ENCODE data around the gene DOC2B.

Gene DOC2B

GRCh38 chr17:152860-153420, 28.5 kb downstream of the DOC2B start:
- no peak for DNase-seq
- no peak overlapping the region for H3K27ac ChIP-seq (ENCODE audit: low read length)

GRCh38 chr17:151886-152859, 29.3 kb downstream of the DOC2B start:
- Histone ChIP-seq H3K4me2 (ENCODE audit: low read depth, low read length) (no peak overlapping the region), H3K27ac (ENCODE audit: low read length) (no peak overlapping the region), H3K79me2 (ENCODE audit: low read length) (no peaks in the 10 kb centered on the region), H3K9me3 (replicated peaks; ENCODE audit: insufficient read depth, low read length) (no peaks in the 10 kb centered on the region), H3K4me1 (ENCODE audit: low read length) (no peaks in the 10 kb centered on the region), H3K27me3 (replicated peaks; ENCODE audit: insufficient read depth, low read length) (peaks cover 93% of the 10 kb centered on the region), H3K36me3 (replicated peaks; ENCODE audit: insufficient read depth, low read length) (no peaks in the 10 kb centered on the region), H3K9me2 (replicated peaks; ENCODE audit: insufficient read depth, low read length) (no peaks in the 10 kb centered on the region), H3K9ac (ENCODE audit: low read length) (no peak overlapping the region), H3K4me3 (ENCODE audit: low read length) (no peak overlapping the region), H3F3A (ENCODE audit: insufficient read depth, low read length) (no peaks in the 10 kb centered on the region), H2AFZ (ENCODE audit: low read length) (no peak overlapping the region), H4K20me1 (ENCODE audit: insufficient read depth, low read length) (no peaks in the 10 kb centered on the region)
- no peak for DNase-seq
- no peak for TF ChIP-seq EZH2phosphoT487 (IDR thresholded peaks at IDR 0.05; ENCODE audit: low read length)
- TF ChIP-seq CTCF (IDR thresholded peaks at IDR 0.05; ENCODE audit: low read length), result no peak
- no peak for TF ChIP-seq EZH2 (optimal IDR thresholded peaks at IDR 0.05; ENCODE audit: low read depth, low read length)

More at GRCh38 chr17:152860-153420, 28.5 kb downstream of the DOC2B start:
- Histone ChIP-seq H2AFZ (ENCODE audit: low read length) (no peak overlapping the region), H3F3A (ENCODE audit: insufficient read depth, low read length) (no peaks in the 10 kb centered on the region), H4K20me1 (ENCODE audit: insufficient read depth, low read length) (no peaks in the 10 kb centered on the region), H3K4me3 (ENCODE audit: low read length) (no peak overlapping the region), H3K27me3 (replicated peaks; ENCODE audit: insufficient read depth, low read length) (peaks cover 93% of the 10 kb centered on the region), H3K79me2 (ENCODE audit: low read length) (no peaks in the 10 kb centered on the region), H3K9ac (ENCODE audit: low read length) (no peak overlapping the region), H3K4me1 (ENCODE audit: low read length) (no peaks in the 10 kb centered on the region), H3K9me2 (replicated peaks; ENCODE audit: insufficient read depth, low read length) (no peaks in the 10 kb centered on the region), H3K36me3 (replicated peaks; ENCODE audit: insufficient read depth, low read length) (no peaks in the 10 kb centered on the region), H3K9me3 (replicated peaks; ENCODE audit: insufficient read depth, low read length) (no peaks in the 10 kb centered on the region), H3K4me2 (ENCODE audit: low read depth, low read length) (no peak overlapping the region)
- TF ChIP-seq CTCF (IDR thresholded peaks at IDR 0.05; ENCODE audit: low read length) (no peak), EZH2 (optimal IDR thresholded peaks at IDR 0.05; ENCODE audit: low read depth, low read length) (no peak), EZH2phosphoT487 (IDR thresholded peaks at IDR 0.05; ENCODE audit: low read length) (no peak)

GRCh38 chr17:151004-151403, 30.4 kb downstream of the DOC2B start:
- H3K9ac ChIP-seq (ENCODE audit: low read length), result no peak overlapping the region
- no peaks in the 10 kb centered on the region for H3K79me2 ChIP-seq (ENCODE audit: low read length)
- DNase-seq, result no peak
- no peak overlapping the region for H3K27ac ChIP-seq (ENCODE audit: low read length)
- H3K9me2 ChIP-seq (replicated peaks; ENCODE audit: insufficient read depth, low read length), result no peaks in the 10 kb centered on the region
- H3K36me3 ChIP-seq (replicated peaks; ENCODE audit: insufficient read depth, low read length), result no peaks in the 10 kb centered on the region
- H3K4me1 ChIP-seq (ENCODE audit: low read length), result no peaks in the 10 kb centered on the region
- H4K20me1 ChIP-seq (ENCODE audit: insufficient read depth, low read length), result no peaks in the 10 kb centered on the region
- no peak overlapping the region for H3K4me3 ChIP-seq (ENCODE audit: low read length)
- no peak overlapping the region for H2AFZ ChIP-seq (ENCODE audit: low read length)
- H3K27me3 ChIP-seq (replicated peaks; ENCODE audit: insufficient read depth, low read length), result peaks cover 93% of the 10 kb centered on the region
- H3K9me3 ChIP-seq (replicated peaks; ENCODE audit: insufficient read depth, low read length), result no peaks in the 10 kb centered on the region
- TF ChIP-seq EZH2 (optimal IDR thresholded peaks at IDR 0.05; ENCODE audit: low read depth, low read length) (no peak), CTCF (IDR thresholded peaks at IDR 0.05; ENCODE audit: low read length) (no peak), EZH2phosphoT487 (IDR thresholded peaks at IDR 0.05; ENCODE audit: low read length) (no peak)
- no peaks in the 10 kb centered on the region for H3F3A ChIP-seq (ENCODE audit: insufficient read depth, low read length)
- H3K4me2 ChIP-seq (ENCODE audit: low read depth, low read length), result no peak overlapping the region
